ENCODE measurements around the gene FSTL4.

- no peak for TF ChIP-seq CTCF (IDR thresholded peaks at IDR 0.05)
- no peak for TF ChIP-seq EZH2 (IDR thresholded peaks at IDR 0.05; ENCODE audit: borderline replicate concordance, insufficient read depth, low read depth, low read length, poor library complexity, severe bottlenecking)
Observed at GRCh38 chr5:133397348-133397747, 215.0 kb downstream of the FSTL4 start.

Measured in B cell (primary cell).